Dendritic cell treated with granulocyte-macrophage colony-stimulating factor and Interleukin-4, amounts not matched to agents 40 ng/mL and 50 ng/mL, for 4 days (primary cell): ENCODE measurements around the gene DNAJC22.

Source experiments
- H3K27ac Mint-ChIP-seq: one replicate; pipeline ENCODE4 v1.8.0; 2022; ENCODE audit warnings: mild to moderate bottlenecking, mixed read lengths
- H3K27me3 Mint-ChIP-seq: one replicate; pipeline ENCODE4 v1.8.0; 2022; ENCODE audit warnings: mild to moderate bottlenecking, mixed read lengths
- H3K36me3 Mint-ChIP-seq: one replicate; pipeline ENCODE4 v1.8.0; 2022; ENCODE audit warnings: low read depth, mixed read lengths
- H3K4me1 Mint-ChIP-seq: one replicate; pipeline ENCODE4 v1.8.0; 2022; ENCODE audit warnings: low read depth, mixed read lengths
- H3K4me3 Mint-ChIP-seq: one replicate; pipeline ENCODE4 v1.8.0; 2022; ENCODE audit warnings: mild to moderate bottlenecking, moderate library complexity, mixed read lengths
- H3K9me3 Mint-ChIP-seq: one replicate; pipeline ENCODE4 v1.8.0; 2022; ENCODE audit warnings: mixed read lengths
- intact Hi-C: fragments of 100-400 bp; cut with micrococcal nuclease; formaldehyde crosslinking; loops from one replicate; pipeline ENCODE4 v1.15.0; 2022

The DNAJC22 gene

GRCh38 chr12:49344486-49345050 lies 2.1 kb upstream of the DNAJC22 start:
- Mint-ChIP-seq H3K27me3 (peaks cover 99% of the 10 kb centered on the region), H3K4me3 (no peak overlapping the region), H3K27ac (no peak overlapping the region), H3K36me3 (no peaks in the 10 kb centered on the region), H3K4me1 (peaks cover 53% of the 10 kb centered on the region), H3K9me3 (no peaks in the 10 kb centered on the region)
- intact Hi-C loops = loop anchor here (5.0 kb wide), 1 partner anchor 282 kb away; the partner anchor contains the start of gene KMT2D

GRCh38 chr12:49345051-49345824 lies 1.4 kb upstream of the DNAJC22 start:
- no peak overlapping the region for H3K27ac Mint-ChIP-seq
- no peaks in the 10 kb centered on the region for H3K9me3 Mint-ChIP-seq
- peaks cover 98% of the 10 kb centered on the region for H3K27me3 Mint-ChIP-seq
- H3K4me1 Mint-ChIP-seq = peaks cover 53% of the 10 kb centered on the region
- peak overlapping the region; percentile 71 for H3K4me3 Mint-ChIP-seq
- H3K36me3 Mint-ChIP-seq = no peaks in the 10 kb centered on the region
- intact Hi-C loops = no loop called here

- H3K4me3 Mint-ChIP-seq = peak overlapping the region; percentile 71
- peaks cover 49% of the 10 kb centered on the region for H3K4me1 Mint-ChIP-seq
- no peaks in the 10 kb centered on the region for H3K9me3 Mint-ChIP-seq
- peaks cover 97% of the 10 kb centered on the region for H3K27me3 Mint-ChIP-seq
- no peaks in the 10 kb centered on the region for H3K36me3 Mint-ChIP-seq
- intact Hi-C loops = loop anchor here (2.0 kb wide), 1 partner anchor 57 kb away; no protein-coding TSS in a partner anchor
- H3K27ac Mint-ChIP-seq = peak overlapping the region; percentile 54
These were observed 646 bp upstream of the DNAJC22 start for GRCh38 chr12:49345825-49346658.

- H3K4me3 Mint-ChIP-seq = peak overlapping the region; percentile 2
- peaks cover 91% of the 10 kb centered on the region for H3K27me3 Mint-ChIP-seq
- peaks cover 40% of the 10 kb centered on the region for H3K4me1 Mint-ChIP-seq
- H3K27ac Mint-ChIP-seq = peak overlapping the region; percentile 54
- intact Hi-C loops = loop anchor here (2.0 kb wide), 1 partner anchor 59 kb away; no protein-coding TSS in a partner anchor
- H3K36me3 Mint-ChIP-seq = no peaks in the 10 kb centered on the region
- H3K9me3 Mint-ChIP-seq = no peaks in the 10 kb centered on the region
These were observed 864 bp downstream of the DNAJC22 start for GRCh38 chr12:49347311-49348193.

GRCh38 chr12:49348781-49349180 lies 2.1 kb downstream of the DNAJC22 start:
- intact Hi-C loops = no loop called here
- Mint-ChIP-seq H3K27ac (no peak overlapping the region), H3K4me1 (peaks cover 34% of the 10 kb centered on the region), H3K9me3 (no peaks in the 10 kb centered on the region), H3K4me3 (no peak overlapping the region), H3K36me3 (no peaks in the 10 kb centered on the region), H3K27me3 (peaks cover 90% of the 10 kb centered on the region)

- Mint-ChIP-seq H3K27ac (no peak overlapping the region), H3K9me3 (no peaks in the 10 kb centered on the region), H3K27me3 (peaks cover 88% of the 10 kb centered on the region), H3K4me3 (no peak overlapping the region), H3K4me1 (peaks cover 34% of the 10 kb centered on the region), H3K36me3 (no peaks in the 10 kb centered on the region)
- intact Hi-C loops = no loop called here
These were observed 2.6 kb downstream of the DNAJC22 start for GRCh38 chr12:49349266-49349665.

GRCh38 chr12:49352351-49352750 lies 5.7 kb downstream of the DNAJC22 start:
- Mint-ChIP-seq H3K27me3 (peaks cover 73% of the 10 kb centered on the region), H3K4me3 (no peak overlapping the region), H3K27ac (no peak overlapping the region), H3K9me3 (no peaks in the 10 kb centered on the region), H3K36me3 (no peaks in the 10 kb centered on the region), H3K4me1 (peaks cover 13% of the 10 kb centered on the region)
- intact Hi-C loops = no loop called here

GRCh38 chr12:49355913-49356312 lies 9.2 kb downstream of the DNAJC22 start:
- intact Hi-C loops = no loop called here
- H3K9me3 Mint-ChIP-seq = no peaks in the 10 kb centered on the region
- H3K27me3 Mint-ChIP-seq = peaks cover 48% of the 10 kb centered on the region
- no peaks in the 10 kb centered on the region for H3K36me3 Mint-ChIP-seq
- peaks cover 16% of the 10 kb centered on the region for H3K4me1 Mint-ChIP-seq
- H3K27ac Mint-ChIP-seq = no peak overlapping the region
- no peak overlapping the region for H3K4me3 Mint-ChIP-seq

- peaks cover 16% of the 10 kb centered on the region for H3K4me1 Mint-ChIP-seq
- H3K27me3 Mint-ChIP-seq = peaks cover 40% of the 10 kb centered on the region
- H3K9me3 Mint-ChIP-seq = no peaks in the 10 kb centered on the region
- no peak overlapping the region for H3K27ac Mint-ChIP-seq
- intact Hi-C loops = no loop called here
- H3K36me3 Mint-ChIP-seq = no peaks in the 10 kb centered on the region
- no peak overlapping the region for H3K4me3 Mint-ChIP-seq
These were observed 10.5 kb downstream of the DNAJC22 start for GRCh38 chr12:49357103-49357678.

GRCh38 chr12:49358483-49359141 lies 11.9 kb downstream of the DNAJC22 start:
- no peaks in the 10 kb centered on the region for H3K9me3 Mint-ChIP-seq
- H3K27me3 Mint-ChIP-seq = peaks cover 30% of the 10 kb centered on the region
- H3K36me3 Mint-ChIP-seq = no peaks in the 10 kb centered on the region
- H3K4me1 Mint-ChIP-seq = peaks cover 11% of the 10 kb centered on the region
- H3K4me3 Mint-ChIP-seq = no peak overlapping the region
- intact Hi-C loops = loop anchor here (1.0 to 2.0 kb wide), 2 partner anchors 156 to 222 kb away; no protein-coding TSS in a partner anchor
- no peak overlapping the region for H3K27ac Mint-ChIP-seq

GRCh38 chr12:49359671-49360070 lies 13.0 kb downstream of the DNAJC22 start:
- Mint-ChIP-seq H3K27me3 (peaks cover 22% of the 10 kb centered on the region), H3K27ac (peak overlapping the region; percentile 22), H3K4me1 (peaks cover 20% of the 10 kb centered on the region), H3K4me3 (no peak overlapping the region), H3K9me3 (no peaks in the 10 kb centered on the region), H3K36me3 (no peaks in the 10 kb centered on the region)
- intact Hi-C loops = loop anchor here (2.0 kb wide), 1 partner anchor 221 kb away; no protein-coding TSS in a partner anchor

GRCh38 chr12:49362077-49362476 lies 15.4 kb downstream of the DNAJC22 start:
- Mint-ChIP-seq H3K27me3 (peaks cover 12% of the 10 kb centered on the region), H3K36me3 (peaks cover 9% of the 10 kb centered on the region), H3K9me3 (no peaks in the 10 kb centered on the region), H3K4me3 (no peak overlapping the region), H3K4me1 (peaks cover 23% of the 10 kb centered on the region), H3K27ac (no peak overlapping the region)
- intact Hi-C loops = no loop called here
